ENCODE measurements around the gene MAST2.

MAST2 gene

DNA sequence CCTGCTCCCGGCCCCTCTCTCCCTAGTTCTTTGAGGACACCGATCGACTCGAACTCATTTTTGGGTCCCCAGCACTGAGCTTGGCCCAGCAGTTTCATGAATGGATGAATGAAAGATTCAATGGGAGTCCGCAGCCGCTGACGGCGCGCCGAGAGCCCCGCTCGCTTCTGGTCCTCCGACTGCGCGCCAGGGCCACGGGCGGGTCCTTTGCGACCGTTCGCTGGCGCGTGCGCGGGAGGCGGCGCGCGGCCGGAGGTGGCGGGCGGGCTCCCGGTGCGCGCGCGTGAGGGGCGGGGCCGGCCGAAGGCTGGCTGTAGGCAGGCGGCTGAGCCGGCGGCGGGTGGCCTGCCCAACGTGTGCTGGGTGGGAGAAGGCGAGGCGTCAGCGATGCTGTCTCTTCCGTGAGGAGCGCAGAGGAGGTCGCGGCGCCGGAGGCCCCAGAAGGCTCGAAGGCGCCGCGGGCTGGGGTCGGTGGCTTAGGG lies at the start of gene MAST2:
TSS of gene MAST2 (plus strand) at position 314 of the 482 bp plus-strand sequence. CDS start 284 bp downstream, outside the sequence.
- peaks cover 27% of the 10 kb centered on the region for H3K36me3 ChIP-seq (ENCODE audit: insufficient read depth, insufficient read length, low read length)
- H3K27me3 ChIP-seq (ENCODE audit: insufficient read depth, insufficient read length): peaks cover 6% of the 10 kb centered on the region
- DNase-seq (ENCODE audit: low read depth, low spot score): peak; percentile 84
- H3K9me3 ChIP-seq (ENCODE audit: insufficient read depth, low read length): no peaks in the 10 kb centered on the region
- peak within 1 kb of the TSS; percentile 83 for H3K4me3 ChIP-seq (ENCODE audit: insufficient read length, low read depth)
- peak within 1 kb of the TSS; percentile 92 for H3K9ac ChIP-seq (ENCODE audit: insufficient read length, low read depth)
- no peaks in the 10 kb centered on the region for H3K4me1 ChIP-seq (ENCODE audit: insufficient read depth, insufficient read length)
- TF ChIP-seq ZNF274 (IDR thresholded peaks at IDR 0.05; ENCODE audit: low read depth, low read length): no peak
- TF ChIP-seq SUZ12 (IDR thresholded peaks at IDR 0.05; ENCODE audit: extremely low read depth, insufficient read depth, insufficient read length): no peak
- no peak for TF ChIP-seq YY1 (IDR thresholded peaks at IDR 0.05; ENCODE audit: insufficient read depth, insufficient read length)

GRCh38 chr1:45755697-45756096 lies 47.7 kb upstream of the MAST2 start:
- no peaks in the 10 kb centered on the region for H3K27me3 ChIP-seq (ENCODE audit: insufficient read depth, insufficient read length)
- no peak overlapping the region for H3K4me3 ChIP-seq (ENCODE audit: insufficient read length, low read depth)
- H3K4me1 ChIP-seq (ENCODE audit: insufficient read depth, insufficient read length): no peaks in the 10 kb centered on the region
- no peak overlapping the region for H3K9ac ChIP-seq (ENCODE audit: insufficient read length, low read depth)
- TF ChIP-seq ZNF274 (IDR thresholded peaks at IDR 0.05; ENCODE audit: low read depth, low read length): no peak
- H3K9me3 ChIP-seq (ENCODE audit: insufficient read depth, low read length): peaks cover 22% of the 10 kb centered on the region
- no peak for DNase-seq (ENCODE audit: low read depth, low spot score)
- H3K36me3 ChIP-seq (ENCODE audit: insufficient read depth, insufficient read length, low read length): no peaks in the 10 kb centered on the region

DNA sequence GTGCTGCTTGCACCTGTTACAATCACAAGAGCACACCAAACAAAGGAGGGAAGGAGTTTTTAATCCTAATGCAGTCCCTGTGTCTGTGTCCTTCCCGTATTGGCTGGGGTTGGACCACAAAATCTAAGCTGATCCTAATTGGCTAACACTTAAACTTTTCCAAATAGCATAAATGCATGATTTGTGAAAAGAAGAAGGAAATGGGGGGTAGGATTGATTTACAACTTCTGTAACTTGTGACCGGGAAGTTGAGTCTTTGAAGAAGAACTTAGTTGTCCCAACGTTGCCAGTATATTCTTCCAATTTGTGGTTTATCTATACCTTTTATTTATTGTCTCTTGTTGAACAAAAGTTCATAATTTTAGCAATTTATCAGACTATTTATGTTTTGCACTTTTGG lies 41.1 kb upstream of the MAST2 start:
- no peaks in the 10 kb centered on the region for H3K4me1 ChIP-seq (ENCODE audit: insufficient read depth, insufficient read length)
- no peaks in the 10 kb centered on the region; the same call in 1 of the 2 replicates for H3K9me3 ChIP-seq (ENCODE audit: insufficient read depth, low read length)
- TF ChIP-seq ZNF274 (IDR thresholded peaks at IDR 0.05; ENCODE audit: low read depth, low read length): no peak
- TF ChIP-seq SUZ12 (IDR thresholded peaks at IDR 0.05; ENCODE audit: extremely low read depth, insufficient read depth, insufficient read length): no peak
- TF ChIP-seq YY1 (IDR thresholded peaks at IDR 0.05; ENCODE audit: insufficient read depth, insufficient read length): no peak
- no peak overlapping the region for H3K9ac ChIP-seq (ENCODE audit: insufficient read length, low read depth)
- H3K27me3 ChIP-seq (ENCODE audit: insufficient read depth, insufficient read length): no peaks in the 10 kb centered on the region
- H3K36me3 ChIP-seq (ENCODE audit: insufficient read depth, insufficient read length, low read length): no peaks in the 10 kb centered on the region
- no peak for DNase-seq (ENCODE audit: low read depth, low spot score)
- no peak overlapping the region for H3K4me3 ChIP-seq (ENCODE audit: insufficient read length, low read depth)

DNA sequence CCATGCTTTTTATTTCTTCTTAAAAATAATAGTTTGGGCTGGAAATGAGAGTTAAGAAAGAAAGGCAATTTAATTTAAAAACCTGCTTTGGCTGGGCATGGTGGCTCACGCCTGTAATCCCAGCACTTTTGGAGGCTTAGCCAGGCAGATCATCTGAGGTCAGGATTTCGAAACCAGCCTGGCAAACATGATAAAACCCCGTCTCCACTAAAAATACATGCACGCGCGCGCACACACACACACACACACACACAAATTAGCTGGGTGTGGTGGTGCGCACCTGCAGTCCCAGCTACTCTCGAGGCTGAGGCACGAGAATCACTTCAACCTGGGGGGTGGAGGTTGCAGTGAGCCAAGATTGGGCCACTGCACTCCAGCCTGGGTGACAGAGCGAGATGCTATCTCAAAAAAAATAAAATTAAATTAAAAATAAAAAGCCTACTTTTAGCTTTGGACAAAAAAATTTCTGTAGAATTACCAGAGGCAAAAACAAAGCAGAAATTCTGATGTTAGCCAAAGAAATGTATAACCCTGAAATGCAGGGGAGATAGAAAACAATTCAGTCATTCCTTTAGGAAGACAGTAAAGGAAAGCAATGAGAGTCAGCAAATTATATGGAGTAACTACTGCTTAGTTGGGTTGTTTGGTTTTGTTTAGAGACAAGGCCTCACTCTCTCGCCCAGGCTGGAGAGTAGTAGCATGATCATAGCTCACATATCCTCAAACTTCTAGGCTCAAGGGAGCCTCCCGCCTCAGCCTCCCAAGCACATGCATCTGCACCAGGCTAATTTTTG lies 37.2 kb upstream of the MAST2 start:
- no peak for DNase-seq (ENCODE audit: low read depth, low spot score)
- Histone ChIP-seq H3K4me3 (ENCODE audit: insufficient read length, low read depth) (no peak overlapping the region), H3K9me3 (ENCODE audit: insufficient read depth, low read length) (no peaks in the 10 kb centered on the region; the same call in 1 of the 2 replicates), H3K9ac (ENCODE audit: insufficient read length, low read depth) (no peak overlapping the region), H3K36me3 (ENCODE audit: insufficient read depth, insufficient read length, low read length) (no peaks in the 10 kb centered on the region), H3K27me3 (ENCODE audit: insufficient read depth, insufficient read length) (no peaks in the 10 kb centered on the region), H3K4me1 (ENCODE audit: insufficient read depth, insufficient read length) (no peaks in the 10 kb centered on the region)
- TF ChIP-seq YY1 (IDR thresholded peaks at IDR 0.05; ENCODE audit: insufficient read depth, insufficient read length): no peak
- no peak for TF ChIP-seq ZNF274 (IDR thresholded peaks at IDR 0.05; ENCODE audit: low read depth, low read length)
- TF ChIP-seq SUZ12 (IDR thresholded peaks at IDR 0.05; ENCODE audit: extremely low read depth, insufficient read depth, insufficient read length): no peak

GRCh38 chr1:45767035-45767434 lies 36.4 kb upstream of the MAST2 start:
- no peak overlapping the region for H3K9ac ChIP-seq (ENCODE audit: insufficient read length, low read depth)
- no peaks in the 10 kb centered on the region for H3K36me3 ChIP-seq (ENCODE audit: insufficient read depth, insufficient read length, low read length)
- no peaks in the 10 kb centered on the region for H3K27me3 ChIP-seq (ENCODE audit: insufficient read depth, insufficient read length)
- no peak overlapping the region for H3K4me3 ChIP-seq (ENCODE audit: insufficient read length, low read depth)
- TF ChIP-seq SUZ12 (IDR thresholded peaks at IDR 0.05; ENCODE audit: extremely low read depth, insufficient read depth, insufficient read length): no peak
- no peak for TF ChIP-seq YY1 (IDR thresholded peaks at IDR 0.05; ENCODE audit: insufficient read depth, insufficient read length)
- DNase-seq (ENCODE audit: low read depth, low spot score): no peak
- H3K4me1 ChIP-seq (ENCODE audit: insufficient read depth, insufficient read length): no peaks in the 10 kb centered on the region
- no peaks in the 10 kb centered on the region; the same call in 1 of the 2 replicates for H3K9me3 ChIP-seq (ENCODE audit: insufficient read depth, low read length)

DNA sequence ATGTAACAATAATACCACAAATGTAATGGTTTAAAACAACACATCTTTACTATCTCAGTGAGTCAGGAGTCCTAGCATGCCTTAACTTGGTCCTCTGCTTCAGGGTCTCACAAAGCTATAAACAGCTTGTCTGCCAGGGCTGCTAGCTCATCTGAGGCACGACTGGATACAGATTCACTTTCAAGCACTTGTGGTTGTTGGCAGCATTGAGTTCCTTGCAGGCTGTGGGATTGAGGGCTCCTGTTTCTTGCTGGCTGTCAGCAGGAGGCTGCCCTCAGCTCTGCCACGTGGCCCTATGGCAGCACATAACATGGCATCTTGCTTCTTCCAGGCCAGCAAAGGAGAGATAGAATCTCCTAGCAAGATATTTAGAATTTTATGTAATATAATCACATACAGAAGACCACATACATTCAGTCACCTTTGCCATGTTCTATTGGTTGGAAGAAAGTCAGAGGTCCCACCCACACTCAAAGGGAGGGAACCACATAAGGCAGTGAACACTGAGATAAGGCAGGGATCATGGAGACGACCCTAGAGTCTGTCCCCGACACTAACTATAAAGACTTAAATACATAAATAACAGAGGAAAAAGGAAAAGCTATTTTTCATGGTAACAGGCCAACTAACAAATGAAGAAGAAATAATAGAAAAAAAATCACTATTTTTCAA lies 34.0 kb upstream of the MAST2 start:
- Histone ChIP-seq H3K36me3 (ENCODE audit: insufficient read depth, insufficient read length, low read length) (no peaks in the 10 kb centered on the region), H3K4me3 (ENCODE audit: insufficient read length, low read depth) (no peak overlapping the region), H3K27me3 (ENCODE audit: insufficient read depth, insufficient read length) (no peaks in the 10 kb centered on the region), H3K4me1 (ENCODE audit: insufficient read depth, insufficient read length) (no peaks in the 10 kb centered on the region), H3K9ac (ENCODE audit: insufficient read length, low read depth) (no peak overlapping the region), H3K9me3 (ENCODE audit: insufficient read depth, low read length) (no peaks in the 10 kb centered on the region; the same call in 1 of the 2 replicates)
- DNase-seq (ENCODE audit: low read depth, low spot score): no peak
- TF ChIP-seq YY1 (IDR thresholded peaks at IDR 0.05; ENCODE audit: insufficient read depth, insufficient read length): no peak
- no peak for TF ChIP-seq SUZ12 (IDR thresholded peaks at IDR 0.05; ENCODE audit: extremely low read depth, insufficient read depth, insufficient read length)
- TF ChIP-seq ZNF274 (IDR thresholded peaks at IDR 0.05; ENCODE audit: low read depth, low read length): no peak

GRCh38 chr1:45772971-45773370 lies 30.4 kb upstream of the MAST2 start:
- Histone ChIP-seq H3K36me3 (ENCODE audit: insufficient read depth, insufficient read length, low read length) (no peaks in the 10 kb centered on the region), H3K4me1 (ENCODE audit: insufficient read depth, insufficient read length) (no peaks in the 10 kb centered on the region), H3K9ac (ENCODE audit: insufficient read length, low read depth) (no peak overlapping the region), H3K9me3 (ENCODE audit: insufficient read depth, low read length) (no peaks in the 10 kb centered on the region), H3K27me3 (ENCODE audit: insufficient read depth, insufficient read length) (no peaks in the 10 kb centered on the region), H3K4me3 (ENCODE audit: insufficient read length, low read depth) (no peak overlapping the region)
- TF ChIP-seq YY1 (IDR thresholded peaks at IDR 0.05; ENCODE audit: insufficient read depth, insufficient read length): no peak
- TF ChIP-seq ZNF274 (IDR thresholded peaks at IDR 0.05; ENCODE audit: low read depth, low read length): no peak
- no peak for TF ChIP-seq SUZ12 (IDR thresholded peaks at IDR 0.05; ENCODE audit: extremely low read depth, insufficient read depth, insufficient read length)
- DNase-seq (ENCODE audit: low read depth, low spot score): no peak

All from NT2/D1 (cell line).